NT2/D1 (cell line): ENCODE data around the gene TMEM62.

ENCODE experiments used
- SUZ12 ChIP-seq: IDR thresholded peaks from 2 replicates; pipeline ENCODE4 v1.6.1; 2011; ENCODE audit not compliant: insufficient read length, insufficient read depth; ENCODE audit errors: extremely low read depth
- YY1 ChIP-seq: IDR thresholded peaks from 2 replicates; pipeline ENCODE4 v1.6.1; 2011; ENCODE audit not compliant: insufficient read length, insufficient read depth
- ZNF274 ChIP-seq: IDR thresholded peaks from 2 replicates; pipeline ENCODE4 v1.6.1; 2011; ENCODE audit warnings: mild to moderate bottlenecking, low read depth, low read length

DNA sequence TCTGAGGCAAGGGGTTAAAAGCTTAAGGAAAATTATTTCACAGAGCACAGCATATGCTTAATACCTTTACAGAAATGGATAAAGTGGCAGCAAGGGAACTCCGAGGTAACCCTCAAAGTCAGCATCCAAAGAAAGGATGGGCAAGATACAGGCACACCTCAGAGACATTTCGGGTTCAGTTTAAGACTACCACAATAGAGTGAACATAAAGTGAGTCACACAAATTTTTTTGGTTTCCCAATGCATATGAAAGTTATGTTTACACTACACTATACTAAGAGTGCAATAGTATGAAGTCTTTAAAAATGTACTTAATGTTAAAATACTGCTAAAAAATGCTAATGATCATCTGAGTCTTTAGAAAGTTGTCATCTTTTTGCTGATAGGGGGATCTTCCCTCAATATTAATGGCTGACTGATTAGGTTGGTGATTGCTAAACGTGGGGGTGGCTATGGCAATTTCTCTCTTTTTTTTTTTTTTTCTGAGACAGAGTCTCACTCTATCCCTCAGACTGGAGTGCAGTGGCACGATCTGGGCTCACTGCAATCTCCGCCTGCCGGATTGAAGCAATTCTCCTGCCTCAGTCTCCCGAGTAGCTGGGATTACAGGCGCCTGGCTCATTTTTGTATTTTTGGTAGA lies 37.6 kb upstream of the TMEM62 start:
- TF ChIP-seq SUZ12 (no peak), ZNF274 (no peak), YY1 (no peak)
